HG03469 (cell line): Measurements from ENCODE around the gene SHISAL1.

ENCODE experiments used
- ATAC-seq: cut with Tn5 transposase; IDR thresholded peaks from one replicate; pipeline ENCODE4 v1.9.1; 2021; ENCODE audit warnings: mild to moderate bottlenecking, moderate library complexity, moderate number of reproducible peaks; ENCODE audit not compliant: unreplicated experiment

The SHISAL1 gene

DNA sequence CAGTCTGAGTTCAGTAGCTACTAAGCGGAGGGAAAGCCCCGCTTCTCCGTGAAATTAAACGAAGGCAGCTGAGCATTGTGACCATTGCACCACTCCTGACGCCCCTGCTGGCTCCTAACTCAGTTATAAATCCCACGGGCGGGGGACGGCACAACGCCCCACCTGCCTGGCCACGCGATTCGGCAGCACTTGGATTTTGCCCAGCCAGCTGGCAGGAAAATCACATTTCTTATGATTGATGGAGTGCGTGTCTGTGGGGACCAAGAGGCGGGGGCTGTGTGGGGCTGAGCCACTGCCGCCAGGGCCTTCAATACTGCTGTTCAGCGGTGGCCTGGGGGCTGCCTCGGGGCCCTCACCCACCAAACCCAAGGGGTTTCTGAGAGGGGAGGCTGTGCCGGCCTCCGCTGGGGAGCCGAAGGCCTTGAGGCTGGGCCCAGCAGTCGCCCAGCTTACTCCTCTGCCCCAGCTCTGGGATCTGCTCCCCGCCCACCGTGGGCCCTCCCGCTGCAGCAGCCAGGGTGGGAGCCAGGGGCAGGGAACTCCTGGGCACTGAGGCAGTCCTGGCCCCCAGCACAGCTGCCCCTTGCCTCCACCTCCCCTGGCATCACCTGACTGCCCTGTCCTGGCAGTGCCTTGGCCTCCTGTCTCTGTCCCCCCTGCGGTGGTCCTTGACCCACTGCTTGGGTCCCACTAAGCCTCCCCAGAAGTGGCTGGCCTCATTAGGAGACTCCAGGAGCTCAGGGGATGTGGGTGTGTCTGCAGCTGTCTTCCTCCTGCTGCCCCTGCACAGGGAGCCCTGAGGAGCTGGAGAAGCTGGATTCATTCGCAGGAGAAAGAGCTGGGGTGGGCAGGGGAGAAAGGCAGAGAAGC, 30.7 kb downstream of the SHISAL1 start:
- ATAC-seq: no peak

DNA sequence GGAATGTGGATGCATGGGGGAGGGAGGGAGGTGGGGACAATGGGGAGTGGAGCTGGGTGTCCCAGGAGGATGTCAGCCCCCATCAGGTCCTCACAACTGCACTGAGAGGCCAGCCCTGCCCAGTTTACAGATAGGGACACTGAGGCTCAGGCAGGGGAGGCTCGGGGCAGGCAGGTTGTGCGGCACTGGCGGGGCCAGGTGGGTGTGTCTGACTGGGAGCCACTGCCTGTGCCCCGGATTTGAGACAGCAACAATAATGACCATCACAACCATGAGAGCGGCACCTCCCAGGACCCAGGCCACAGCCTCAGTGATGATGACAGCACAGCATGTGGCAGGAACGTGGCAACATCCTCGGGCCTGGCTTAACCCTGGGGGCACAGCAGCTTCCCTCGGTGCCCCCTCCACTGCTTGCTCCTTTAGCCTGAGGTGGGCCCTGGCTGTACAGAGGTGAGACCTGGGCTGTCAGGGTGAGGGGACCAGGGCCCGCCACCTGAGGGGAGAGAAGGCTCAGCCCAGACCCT, 32.0 kb downstream of the SHISAL1 start:
- no peak for ATAC-seq

DNA sequence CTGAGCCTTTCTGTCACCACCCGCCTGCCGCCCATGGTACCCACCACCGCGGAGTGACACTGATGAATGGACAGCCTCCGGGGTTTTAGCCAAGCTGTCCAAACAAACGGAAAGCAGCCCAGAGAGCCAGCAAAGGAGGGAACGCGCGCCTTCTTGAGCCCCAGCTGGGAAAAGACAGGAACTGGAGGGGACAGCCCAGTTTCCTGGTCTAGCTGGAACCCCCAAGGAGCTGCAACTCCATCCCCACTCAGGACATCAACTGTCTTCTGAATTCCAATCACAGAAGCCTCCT, 33.7 kb downstream of the SHISAL1 start:
- no peak for ATAC-seq

DNA sequence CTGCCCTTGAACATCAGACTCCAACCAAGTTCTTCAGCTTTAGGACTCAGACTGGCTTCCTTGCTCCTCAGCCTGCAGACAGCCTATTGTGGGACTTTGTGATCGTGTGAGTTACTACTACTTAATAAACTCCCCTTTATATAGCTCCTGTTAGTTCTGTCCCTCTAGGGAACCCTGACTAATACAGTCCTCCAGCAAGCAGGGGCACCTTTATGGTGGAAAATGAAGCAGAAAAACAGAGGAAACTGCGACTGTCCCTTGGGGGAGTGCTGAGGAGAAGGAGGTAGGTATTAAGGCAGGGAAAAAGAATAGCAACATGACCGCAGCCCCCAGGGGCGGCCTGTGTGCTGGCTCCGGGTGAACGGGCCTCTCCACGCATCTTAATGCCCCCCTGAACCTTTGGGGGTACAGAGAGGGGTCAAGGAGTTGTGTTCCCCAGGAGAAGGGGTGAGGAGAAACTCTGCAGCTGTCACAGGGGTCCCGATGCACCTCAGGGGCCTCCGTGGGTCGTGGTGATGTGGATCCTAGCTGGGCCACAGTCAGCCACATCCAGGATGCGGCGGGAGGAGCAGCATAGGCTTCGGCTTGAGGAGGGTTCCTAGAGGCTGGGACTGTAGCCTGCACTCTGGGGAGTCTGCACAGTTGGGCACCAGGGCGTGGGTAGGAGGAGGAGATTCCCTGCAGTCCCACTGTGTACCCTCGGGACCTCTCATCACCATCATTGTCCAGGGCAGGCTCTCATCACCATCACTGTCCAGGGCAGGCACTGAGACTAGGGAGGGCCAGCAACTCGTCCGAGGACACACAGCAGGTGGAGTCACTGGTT, 34.3 kb downstream of the SHISAL1 start:
- no peak for ATAC-seq

DNA sequence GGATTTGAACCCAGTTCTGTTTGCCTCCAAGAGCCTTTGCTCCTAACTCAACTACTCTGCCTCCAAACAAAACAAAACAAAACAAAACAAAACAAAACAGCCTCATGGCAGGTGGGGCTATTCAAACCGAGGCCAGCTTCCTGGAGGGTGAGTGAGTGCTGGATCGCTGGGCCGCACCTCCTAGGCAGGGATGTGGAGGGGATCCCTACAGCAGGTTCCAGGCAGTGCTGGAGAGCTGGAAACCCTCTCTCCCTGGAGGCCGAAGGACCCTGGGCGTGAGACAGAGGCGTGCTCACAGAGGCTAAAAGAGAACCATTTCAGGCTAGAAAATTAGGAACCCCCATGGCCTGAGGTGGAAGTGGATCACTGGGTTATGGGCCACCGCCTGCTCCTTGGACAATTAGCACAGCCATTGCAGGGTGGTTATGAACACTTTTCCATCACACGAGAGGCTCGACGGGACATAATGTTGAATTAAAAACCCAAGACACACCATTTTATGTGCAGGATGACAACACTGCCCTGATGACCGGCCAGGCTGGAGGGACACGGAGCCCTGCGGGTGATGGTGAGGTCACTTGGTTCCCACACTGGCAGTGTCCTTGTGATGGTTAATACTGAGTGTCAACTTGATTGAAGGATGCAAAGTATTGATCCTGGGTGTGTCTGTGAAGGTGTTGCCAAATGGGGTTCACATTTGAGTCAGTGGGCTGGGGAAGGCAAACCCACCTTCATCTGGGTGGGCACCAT, 35.2 kb downstream of the SHISAL1 start:
- ATAC-seq: no peak

DNA sequence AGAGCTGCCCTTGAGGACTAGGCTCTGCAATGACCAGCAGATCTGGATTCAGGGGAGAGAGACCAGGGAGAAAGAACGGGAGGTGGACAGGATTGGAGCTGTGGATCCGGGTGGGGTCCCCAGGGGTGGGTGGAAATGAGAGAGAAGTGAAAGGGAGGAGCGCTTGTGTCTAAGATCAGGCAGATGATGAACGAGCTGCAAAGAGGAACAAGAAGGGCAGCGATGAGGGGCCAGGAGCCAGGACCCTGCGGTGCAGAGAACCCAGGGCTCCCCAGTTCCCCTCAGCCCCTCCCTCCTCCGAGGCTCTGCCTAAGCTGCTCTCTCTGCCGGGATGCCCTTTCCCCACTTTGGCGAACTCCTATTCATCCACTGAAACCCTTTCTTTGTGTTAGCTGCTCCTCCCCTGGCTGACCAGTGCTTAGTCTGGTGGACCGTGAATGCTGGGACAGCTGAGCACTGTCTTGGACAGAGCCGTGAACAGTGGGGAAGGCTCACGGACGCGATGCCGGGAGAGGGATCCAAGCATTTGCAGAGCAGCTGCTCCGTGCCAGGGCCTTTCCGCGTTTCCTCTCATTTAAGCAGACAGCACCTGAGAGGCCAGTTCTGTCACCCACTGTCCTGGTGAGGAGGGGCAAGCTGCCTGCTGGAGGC, 35.9 kb downstream of the SHISAL1 start:
- no peak for ATAC-seq

DNA sequence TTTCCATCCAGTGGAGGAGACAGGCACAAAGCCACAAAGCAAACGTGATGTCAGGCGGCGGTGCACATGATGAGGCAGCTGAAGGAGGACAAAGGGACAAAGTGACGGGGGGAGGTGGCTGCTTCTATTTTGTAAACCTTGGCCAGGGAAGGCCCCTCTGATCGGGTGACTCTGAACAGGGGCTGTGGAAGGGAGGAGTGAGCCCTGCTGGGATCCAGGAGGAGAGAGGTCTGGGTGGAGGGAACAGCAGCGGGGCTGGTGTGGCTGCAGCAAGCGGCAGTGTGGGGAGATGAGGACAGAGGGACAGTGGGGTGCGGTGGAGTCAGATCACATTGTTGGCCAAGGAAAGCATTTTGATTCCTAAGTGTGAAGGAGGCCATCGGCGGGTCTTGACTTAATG, 36.7 kb downstream of the SHISAL1 start:
- ATAC-seq: no peak

DNA sequence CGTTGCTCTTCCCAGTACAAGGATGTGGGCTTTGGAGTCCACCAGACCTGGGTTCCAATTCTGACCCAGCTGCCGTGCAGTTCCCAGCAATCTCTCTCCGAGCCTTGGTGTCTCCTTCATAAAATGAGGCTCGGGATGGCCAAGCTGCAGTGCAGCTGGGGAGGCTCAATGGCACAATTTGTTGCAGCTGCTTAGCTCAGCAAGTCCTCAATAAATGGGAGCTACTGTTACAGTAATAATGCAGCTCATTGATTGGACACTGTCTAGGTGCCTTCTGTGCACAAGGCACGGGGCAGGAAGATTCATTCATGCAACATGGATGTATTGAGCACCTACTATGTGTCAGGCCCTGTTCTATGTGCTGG, 37.1 kb downstream of the SHISAL1 start:
- no peak for ATAC-seq

DNA sequence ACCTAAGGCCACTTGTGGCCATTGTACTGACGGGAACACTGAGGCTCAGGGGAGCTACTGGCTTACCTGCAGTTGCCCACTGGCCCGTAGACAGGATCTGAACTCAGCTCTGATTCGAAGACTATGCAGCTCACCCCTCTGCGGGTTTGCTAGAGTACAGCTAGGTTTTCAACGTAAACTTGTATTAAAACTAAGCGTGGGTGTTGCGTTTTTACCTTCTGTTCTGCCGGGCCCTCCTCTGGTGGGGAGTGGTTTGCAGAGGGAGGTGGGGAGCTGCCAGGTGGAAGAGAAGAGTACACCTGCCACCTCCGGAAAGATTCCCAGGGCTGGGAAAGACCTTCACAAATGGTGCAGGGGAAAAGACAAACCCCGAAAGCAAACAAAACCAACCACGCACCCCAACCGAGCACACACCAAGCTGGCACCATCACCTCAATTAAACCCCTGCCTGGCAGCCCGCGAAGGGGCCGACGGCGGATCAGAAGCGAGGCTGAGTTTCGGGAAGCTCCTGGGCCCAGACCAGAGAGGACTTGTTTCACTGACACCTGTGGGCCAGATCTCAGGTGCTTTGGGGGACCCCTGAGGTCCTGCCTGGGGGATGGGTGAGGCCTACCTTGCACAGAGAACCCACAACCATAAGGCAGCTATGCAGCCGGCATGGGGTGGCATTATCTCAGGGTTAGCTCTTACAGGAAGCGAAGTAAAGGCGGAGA, 37.7 kb downstream of the SHISAL1 start:
- ATAC-seq: no peak

DNA sequence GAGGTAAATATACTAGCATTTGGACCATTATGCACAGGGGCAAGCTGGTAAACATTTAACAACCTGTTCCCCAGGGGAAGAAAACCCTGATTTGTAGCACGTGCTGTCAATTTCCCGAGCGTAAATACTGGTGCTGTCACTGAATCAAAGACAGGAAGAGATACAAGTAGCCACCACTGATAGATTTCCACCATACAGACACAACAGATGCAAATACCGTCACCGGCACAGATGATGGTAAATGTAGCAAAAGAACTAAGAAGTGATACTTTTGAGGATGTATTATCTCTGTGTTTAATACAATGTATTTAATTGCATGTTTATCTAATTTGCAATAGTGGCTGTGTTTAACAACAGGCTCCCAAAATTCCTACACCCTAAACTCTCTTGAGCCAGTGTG, 39.6 kb downstream of the SHISAL1 start:
- no peak for ATAC-seq

DNA sequence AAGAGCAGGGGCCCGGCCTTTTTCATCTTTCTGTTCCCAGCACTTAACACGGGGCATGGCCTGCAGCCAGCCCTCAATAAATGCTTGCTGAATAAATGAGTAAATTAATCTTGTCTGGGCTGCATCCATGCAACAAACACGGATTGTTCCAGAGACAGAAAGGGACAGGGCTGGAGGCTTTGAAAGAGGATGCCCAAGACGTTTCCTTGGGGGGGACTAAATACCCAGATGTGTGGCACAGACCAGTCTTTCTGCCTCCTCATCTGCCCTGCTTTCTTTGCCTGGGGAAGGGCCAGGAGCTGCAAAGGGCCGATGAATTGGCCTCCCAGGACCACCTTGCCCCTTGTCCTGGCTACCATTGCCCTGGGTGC, 40.4 kb downstream of the SHISAL1 start:
- ATAC-seq: no peak

DNA sequence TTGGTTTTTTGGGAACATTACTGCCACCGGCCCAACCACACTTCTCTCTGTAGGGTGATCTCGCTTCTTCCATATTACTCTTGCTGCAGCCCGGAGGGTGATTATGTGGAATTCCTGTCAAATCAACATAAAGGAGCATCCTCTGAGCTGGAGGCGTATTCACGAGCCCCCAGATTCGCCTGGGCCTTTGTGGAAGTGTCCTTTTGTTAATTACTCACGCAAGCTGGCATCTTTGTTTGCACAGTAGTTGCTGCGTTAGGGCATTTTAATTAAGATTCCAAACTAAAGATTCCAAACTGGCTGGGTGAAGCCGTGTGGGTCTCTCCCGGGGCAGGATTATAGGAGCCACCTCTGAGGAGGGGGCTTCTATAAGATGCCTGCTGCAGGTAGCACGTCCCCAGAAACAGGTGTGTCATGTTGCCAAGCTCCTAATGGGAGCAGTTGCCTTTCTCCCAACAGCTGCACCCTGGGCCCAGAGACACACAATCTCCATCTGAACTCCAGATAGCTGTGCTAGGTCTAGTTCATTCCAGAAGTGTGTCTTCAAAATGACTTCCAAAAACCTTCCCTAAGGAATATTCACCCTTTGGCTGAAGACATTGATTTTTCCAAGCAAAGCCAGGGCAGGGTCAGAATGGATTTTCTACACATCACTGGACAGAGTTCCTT, 40.9 kb downstream of the SHISAL1 start:
- ATAC-seq: no peak

DNA sequence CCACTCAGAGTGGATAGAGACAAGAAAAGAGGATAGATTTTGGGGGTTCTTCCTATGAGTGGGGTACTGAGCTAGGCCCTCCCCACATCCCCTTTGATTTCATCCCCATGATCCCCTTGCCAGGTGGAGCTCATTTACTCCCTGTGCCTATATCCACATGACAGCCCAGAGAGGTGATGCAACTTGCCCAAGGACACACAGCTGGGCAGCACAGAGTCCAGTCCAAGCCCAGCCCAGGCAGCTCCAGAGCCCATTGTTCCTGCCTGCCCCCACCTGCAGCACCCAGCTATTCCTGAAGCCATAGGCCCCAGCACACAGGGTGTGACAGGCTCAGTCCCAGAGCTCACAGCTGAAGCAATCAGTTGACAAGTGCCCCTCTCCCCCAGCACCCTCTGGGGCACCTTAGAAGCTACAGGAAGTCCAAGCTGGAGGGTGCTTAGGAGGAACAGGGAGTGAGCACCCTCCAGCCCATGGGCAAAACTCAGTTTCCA, 41.7 kb downstream of the SHISAL1 start:
- ATAC-seq: no peak

DNA sequence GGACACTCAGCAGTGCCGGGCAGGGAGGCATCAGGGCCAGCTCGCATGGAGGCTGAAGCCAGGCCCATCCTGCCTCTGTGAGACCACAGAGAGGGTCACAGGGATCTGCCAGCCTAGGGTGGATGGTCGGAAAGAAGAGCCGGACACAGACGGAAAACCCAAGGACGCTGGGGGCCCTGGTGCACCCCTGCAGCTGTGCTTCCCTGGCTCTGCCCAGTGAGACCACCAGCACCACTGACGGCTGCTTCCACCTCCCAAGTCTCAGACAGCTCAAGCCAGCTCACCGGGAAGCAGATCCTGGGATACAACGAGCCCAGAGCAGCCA, 42.2 kb downstream of the SHISAL1 start:
- no peak for ATAC-seq

DNA sequence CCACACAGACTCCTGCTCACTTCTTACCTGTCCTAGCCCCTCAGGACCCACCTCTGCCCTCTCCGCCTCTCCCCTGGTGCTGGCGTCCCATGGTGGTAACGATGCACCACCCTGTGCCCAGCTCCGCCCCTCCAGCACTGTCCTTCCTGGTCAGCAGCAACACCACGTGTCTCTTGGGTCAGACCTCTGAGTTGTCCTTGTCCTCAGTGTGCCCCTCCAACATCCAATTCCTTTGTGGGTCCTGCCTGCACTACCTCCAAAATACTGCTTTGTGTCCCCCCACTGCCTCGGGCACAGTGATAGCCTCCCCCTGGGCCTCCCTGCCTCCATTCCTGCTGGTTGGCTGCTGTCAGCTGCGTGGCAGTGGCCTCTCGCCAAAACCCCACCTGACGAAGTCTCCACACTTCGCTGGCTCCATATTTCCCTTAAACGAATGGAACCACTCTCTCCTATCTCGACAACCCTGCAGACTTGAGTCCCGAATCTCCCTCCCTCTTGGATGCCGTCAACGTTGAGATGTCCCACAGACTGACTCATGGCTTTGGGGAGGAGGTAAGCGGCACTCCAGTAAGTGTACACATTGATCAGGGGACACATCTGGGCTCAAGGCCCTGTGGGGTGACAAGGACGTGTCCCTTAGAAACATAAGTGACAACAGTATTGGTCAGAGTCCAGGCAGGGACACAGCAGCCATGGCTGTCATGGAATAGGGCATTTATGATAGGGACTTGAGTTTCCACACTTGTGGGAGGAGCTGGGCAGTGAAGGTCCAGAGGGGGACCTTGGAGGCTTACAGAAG, 42.8 kb downstream of the SHISAL1 start:
- no peak for ATAC-seq

DNA sequence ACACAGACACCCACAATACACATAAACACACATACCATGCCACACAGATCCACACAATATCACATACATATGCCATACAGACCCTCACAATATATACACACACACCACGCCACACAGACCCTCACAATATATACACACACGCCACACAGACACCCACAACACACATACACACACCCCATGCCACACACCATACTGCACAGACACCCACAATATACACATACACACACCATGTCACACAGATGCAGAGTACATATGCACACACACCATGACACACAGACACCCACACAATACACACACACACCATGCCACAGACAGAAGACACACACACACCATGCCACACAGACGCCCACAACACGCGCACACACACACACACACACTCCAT, 43.6 kb downstream of the SHISAL1 start:
- no peak for ATAC-seq

DNA sequence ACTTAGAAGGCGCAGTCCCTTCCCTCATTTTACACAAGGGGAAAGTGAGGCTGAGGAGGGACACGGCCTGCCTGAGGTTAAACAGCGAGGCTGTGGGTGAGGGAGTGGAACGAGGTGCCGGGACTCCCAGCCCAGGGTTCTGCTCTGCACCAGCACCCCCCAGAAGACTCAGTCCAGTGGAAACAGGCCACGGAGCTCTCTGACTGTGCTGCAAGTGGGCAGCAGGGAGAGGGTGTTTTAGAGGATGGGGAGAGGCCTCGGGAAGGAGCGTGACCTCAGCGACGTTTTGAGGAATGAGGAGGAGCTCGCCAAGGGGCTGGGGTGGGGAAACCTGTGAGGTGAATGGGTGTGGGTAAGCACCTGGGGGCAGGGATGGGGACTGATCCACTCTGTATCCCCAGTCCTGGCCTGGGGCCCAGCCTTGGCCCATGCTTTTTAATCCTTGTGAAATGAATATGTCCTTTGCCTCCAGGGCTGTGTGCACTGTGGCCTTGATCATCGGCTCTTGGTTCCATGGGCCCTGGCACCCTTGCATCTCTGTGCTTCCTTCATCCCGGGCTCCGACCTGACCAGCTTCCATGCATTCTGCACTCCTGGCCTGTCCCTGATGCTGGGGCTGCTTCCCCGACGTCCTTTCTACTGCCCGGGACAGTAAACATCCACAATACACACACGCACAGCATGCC, 44.2 kb downstream of the SHISAL1 start:
- no peak for ATAC-seq

DNA sequence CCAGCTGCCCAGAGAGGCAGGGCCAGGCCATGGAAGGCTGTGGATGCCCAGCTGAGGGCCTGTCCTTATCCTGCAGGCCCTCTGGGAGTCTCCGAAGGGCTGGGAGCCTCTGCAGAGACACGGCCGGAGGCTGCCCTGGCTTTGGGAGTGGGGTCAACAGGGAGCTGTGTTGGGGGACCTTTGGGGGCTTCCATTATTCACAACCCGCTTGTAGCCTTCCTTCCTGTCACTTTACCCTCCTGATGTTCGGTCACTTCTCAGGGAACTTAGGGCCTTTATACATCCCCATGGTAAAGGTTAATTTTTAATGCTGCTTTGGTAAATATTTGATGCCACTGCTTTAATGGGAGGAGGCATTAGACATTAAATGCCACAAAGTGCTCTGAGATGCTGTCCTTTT, 44.9 kb downstream of the SHISAL1 start:
- no peak for ATAC-seq
